DLD1 (cell line): Measurements from ENCODE around the gene KRTAP10-8.
"Not testable (repeated sequence)": the region's sequence is repeated elsewhere in the genome, so short reads cannot be mapped to it uniquely, and the experiment has no call there.

ENCODE experiments used
- in situ Hi-C: cut with HindIII; loops from 2 replicates; pipeline ENCODE4 v1.10.0; 2017; ENCODE audit warnings: low sequenced_read_pairs

KRTAP10-8 gene

DNA sequence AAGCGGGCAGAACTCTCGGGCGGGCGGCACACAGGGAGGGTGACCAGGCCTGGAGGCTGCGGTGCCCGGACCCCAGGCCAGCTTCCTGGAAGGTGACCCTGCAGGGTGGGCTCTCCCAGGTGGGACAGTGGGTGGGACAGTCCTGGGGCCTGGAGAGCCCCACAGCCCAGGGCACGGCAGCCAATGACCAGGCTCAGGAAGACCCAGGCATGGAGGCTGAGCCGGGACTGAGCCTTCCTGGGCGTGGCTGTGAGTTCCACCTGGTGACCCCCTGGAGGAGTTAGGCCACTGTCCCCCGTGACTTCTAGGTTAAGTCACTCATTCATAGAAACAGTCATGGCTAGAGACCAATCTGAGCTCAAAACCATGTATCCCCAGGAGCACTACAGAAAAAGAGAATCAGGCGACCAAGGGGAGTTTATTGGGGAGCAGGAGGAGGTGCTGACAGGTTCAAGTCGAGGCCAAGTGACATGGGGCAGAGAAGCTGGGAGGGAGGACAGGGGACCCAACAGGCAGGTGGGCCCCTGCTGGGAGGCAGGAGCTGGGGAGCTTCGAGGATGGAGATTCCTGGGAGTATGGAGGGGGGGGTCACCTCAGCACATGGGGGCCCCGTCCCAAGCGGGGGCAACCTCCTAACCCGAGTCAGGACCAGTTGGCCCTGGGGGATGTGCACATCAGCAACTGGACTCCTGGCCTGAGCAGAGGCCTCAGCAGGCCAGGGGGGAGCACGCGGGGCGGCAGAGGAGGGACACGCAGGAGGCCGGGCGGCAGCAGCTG is 32.6 kb upstream of the KRTAP10-8 start:
- in situ Hi-C loops = no loop called here

DNA sequence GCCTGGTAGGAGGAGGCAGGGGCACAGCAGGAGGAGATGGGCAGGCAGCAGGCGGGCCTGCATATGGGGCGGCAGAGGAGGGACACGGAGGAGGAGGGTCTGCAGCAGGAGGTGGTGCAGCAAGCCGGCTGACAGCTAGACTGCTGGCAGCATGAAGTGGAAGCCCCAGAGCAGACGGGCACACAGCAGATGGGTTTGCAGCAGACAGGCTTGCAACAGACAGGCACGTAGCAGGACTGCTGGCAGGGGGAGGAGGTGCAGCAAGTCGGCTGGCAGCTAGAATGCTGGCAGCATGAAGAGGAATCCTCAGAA is 32.1 kb upstream of the KRTAP10-8 start:
- in situ Hi-C loops = no loop called here

DNA sequence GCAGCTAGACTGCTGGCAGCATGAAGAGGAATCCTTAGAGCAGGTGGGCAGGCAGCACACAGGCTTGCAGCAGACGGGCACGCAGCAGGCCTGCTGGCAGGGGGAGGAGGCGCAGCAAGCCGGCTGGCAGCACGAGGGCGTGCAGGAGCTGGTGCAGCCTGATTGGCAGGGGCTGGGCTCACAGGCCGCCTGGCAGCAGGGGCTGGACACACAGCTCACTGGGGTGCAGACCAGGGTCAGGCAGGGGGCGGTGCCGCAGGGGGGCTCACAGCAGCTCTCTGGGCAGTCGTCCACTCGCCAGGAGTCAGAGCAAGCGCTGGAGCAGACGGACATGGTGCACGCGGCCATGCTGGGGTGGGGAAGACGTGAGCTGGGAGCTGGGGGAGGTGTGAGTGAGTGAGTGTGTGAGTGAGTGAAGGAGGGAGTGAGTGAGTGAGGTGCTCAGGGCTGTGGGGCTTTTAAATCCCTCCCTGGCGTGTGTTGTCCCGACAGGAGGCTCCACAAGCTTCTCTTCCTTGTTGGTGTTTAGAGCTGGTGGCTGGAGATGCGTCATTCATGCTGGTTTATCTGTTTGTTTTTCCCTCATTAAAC is 31.6 kb upstream of the KRTAP10-8 start, which contains the start of gene KRTAP10-5:
TSS of gene KRTAP10-5 (minus strand) at position 374 of the 591 bp plus-strand sequence. CDS start at position 348, 26 bp downstream.
- in situ Hi-C loops = not testable (repeated sequence)

DNA sequence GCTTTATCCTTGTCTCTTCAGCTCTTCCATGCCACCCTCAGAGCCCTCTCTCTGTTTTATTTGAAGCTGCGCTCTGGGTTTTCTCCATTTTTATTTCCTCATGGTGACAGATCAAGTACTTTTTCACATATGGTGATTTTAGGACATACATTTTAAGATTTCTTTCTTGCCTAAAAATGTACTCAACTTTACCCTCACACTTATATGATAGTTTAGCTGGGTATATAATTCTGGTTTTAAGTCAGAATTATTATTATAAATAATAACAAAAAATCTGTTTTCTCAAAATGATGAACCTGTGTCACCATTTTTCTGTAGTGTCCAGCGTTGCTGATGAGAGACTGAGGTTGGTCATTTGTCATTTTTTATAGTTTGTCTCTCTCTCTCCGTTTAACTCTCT is 30.7 kb upstream of the KRTAP10-8 start:
- in situ Hi-C loops = no loop called here

DNA sequence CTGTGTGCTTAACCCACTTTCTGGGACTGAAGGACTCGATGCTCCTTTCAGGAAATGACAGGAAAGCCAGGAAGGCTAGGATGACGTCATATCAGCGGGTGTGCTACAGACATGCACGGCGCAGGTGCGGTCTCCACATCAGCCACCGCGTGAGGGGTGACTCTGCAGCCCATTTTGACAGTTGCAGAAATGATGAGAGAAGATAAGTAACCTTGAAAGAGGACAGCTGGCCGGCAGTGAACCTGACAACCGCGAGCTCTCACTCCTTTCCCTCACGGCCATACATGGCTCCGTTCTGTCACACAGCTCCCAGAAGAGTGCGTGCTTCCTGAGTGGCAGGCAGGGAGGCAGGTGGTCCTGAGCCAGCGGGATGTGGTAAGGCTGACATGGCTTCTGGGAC is 29.8 kb upstream of the KRTAP10-8 start:
- in situ Hi-C loops = no loop called here

DNA sequence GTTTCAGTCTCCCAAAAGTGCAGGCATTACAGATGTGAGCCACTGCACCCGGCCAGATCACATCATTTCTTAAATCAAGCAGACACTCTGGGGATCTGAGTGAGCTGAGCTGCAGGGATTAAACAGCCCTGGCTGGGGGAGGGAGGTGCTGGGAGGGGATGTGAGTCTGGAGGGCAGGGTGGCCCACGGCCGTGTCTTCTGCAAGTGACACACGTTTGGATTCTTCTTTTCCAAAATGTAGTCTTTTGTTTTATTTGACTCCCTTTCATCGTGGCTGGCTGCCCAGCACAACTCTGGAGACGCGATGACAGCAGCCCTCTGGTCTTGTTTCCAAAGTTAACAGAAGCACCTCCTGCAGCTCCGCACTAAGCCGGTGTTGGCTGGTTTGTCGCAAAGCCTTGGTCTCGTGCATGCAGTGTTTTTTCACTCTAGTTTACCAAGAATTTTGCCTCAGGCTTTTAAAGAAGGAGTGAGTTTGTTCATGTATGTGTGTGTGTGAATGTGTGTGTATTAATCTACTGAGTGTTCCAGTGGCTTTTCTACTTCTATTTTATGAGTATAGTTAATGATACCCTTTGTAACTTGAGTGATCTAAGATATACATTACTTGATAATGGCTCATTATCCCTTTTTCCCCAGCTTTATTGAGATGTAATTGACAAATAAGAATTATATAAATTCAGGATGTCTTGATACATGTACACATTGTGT is 28.6 kb upstream of the KRTAP10-8 start:
- in situ Hi-C loops = no loop called here

DNA sequence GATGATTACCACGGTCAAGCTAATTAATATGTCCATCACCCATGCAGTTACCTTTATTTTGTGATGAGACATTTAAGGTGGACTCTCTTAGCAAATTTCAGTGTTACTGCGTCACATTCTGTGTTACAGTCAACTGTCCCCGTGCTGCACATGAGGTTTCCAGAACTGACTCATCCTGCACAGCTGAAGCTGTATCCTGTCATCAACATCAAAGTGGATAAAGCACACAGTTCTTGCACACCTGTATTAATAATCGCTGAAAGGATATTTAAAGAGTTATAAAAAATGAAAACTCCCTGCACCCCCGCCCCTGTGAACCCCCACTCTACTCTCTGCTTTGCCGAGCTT is 28.1 kb upstream of the KRTAP10-8 start:
- in situ Hi-C loops = no loop called here

DNA sequence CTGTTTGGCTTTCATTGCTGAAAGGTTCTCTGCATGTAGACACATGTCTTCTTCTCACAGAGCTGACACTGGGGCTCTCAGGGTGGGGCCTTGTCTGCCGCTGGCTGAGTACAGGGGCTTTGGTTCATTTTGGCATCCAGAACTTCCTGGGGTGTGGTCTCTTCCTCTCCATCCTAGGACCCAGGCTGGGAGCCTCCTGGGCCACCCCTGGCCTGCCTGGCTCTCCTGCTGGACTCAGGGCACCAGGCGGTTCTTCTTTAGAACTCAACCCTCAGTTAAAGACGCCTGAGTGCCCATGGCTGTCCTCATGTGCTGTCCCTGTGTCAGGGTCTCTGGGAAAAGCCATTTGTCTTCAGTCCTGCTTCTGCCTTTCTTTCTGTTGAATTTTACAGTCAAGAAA is 26.0 kb upstream of the KRTAP10-8 start:
- in situ Hi-C loops = no loop called here

DNA sequence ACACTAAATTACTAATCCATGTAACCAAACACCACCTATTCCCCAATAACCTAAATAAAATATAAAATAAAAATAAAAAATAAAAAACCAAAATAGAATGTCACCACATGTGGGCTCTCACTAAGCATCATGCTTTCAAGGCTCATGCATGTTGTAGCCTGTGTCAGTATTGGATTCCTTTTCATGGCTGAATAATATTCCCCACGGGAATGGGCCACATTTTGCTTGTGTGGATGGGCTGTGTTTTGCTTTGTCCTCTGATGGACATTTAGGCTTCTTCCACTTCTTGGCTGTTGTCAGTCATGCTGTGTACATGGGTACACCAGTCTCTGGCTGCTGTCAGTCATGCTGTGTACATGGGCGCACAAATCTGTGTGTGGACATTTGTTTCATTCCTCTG is 22.8 kb upstream of the KRTAP10-8 start:
- in situ Hi-C loops = no loop called here

DNA sequence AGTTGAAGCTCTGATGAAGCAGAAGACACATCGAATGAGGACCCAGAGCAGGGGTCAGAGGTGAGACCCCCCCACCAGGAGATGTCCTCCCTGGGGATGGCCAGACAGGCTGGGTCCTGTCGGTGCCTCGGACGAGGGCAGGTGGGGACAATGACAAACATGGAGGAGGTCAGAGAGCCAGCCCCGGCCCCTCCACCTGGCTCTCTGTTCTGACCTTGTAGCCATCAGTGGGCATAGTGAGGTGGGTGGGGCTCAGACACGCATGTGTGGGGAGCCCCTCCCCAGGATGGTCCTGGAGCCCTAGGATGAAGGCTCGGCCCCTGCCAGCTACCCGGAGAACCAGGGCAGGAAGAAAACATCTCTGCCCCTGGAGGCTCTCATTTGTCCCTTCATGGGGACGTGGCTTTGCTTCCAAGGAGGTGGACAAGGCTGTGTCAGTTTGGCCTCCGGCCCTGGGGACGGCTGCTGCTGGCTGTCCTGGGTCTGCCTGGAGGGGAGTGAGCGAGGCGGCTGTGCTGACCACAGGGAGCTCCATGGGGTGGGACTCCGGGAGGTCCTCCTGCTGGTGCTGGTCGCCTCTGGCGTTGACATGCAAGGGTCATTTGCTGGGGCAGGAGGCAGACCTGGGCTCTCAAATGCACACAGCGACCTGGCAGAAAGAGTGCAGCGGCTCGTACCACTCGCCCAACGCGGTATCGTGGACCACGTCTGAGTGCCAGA is 22.1 kb upstream of the KRTAP10-8 start:
- in situ Hi-C loops = no loop called here

DNA sequence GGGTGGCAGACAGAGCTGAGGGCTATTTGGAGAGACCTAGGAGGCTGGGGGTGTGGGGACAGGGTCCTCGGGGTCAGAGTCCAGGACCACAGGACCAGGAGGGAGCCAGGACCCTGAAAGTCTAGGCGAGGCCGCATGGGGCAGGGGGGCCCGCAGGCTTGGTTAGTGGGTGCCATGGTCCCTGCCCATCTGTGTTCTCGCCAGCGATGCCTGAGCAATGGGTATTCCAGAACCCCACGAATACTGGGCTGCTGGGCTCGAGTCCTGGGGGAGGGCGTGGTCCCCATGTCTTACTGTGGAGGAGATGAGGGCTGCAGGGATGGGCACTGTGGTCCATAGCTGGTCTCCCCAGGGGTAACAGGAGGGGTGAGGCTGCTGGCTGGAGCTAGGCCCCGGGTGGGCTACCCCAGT is 21.6 kb upstream of the KRTAP10-8 start:
- in situ Hi-C loops = no loop called here

DNA sequence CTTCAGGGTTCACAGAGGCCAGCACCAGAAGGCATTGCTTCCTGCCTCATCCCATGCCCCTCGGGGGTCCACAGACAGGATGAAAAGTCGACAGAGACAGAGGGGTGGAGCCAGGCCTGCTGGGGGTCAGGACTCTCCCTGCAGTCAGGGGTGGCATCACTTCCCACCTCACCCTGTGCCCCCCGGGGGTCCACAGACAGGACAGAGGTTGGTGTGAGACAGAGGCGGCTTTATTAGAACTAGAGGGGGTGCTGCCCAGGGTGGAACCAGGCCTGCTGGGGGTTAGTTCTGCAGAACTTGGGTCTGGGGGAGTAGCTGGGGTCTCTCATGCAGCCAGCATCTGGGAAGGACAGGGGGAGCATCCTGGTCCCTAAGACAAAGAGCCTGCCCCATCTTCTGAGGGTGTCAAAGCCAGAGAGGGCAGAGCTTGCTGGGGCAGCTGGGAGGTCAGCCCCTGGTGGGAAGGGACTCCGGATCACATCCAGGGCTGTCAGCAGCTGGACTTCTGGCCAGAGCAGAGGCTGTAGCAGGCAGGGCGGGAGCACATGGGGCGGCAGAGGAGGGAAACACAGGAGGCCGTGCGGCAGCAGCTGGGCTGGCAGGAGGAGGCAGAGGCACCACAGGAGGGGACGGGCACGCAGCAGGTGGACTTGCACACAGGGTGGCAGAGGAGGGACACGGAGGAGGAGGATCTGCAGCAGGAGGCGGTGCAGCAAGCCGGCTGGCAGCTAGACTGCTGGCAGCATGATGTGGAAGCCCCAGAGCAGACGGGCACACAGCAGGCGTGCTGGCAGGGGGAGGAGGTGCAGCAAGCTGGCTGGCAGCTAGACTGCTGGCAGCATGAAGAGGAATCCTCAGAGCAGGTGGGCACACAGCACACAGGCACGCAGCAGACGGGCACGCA is 20.7 kb upstream of the KRTAP10-8 start:
- in situ Hi-C loops = not testable (repeated sequence)

DNA sequence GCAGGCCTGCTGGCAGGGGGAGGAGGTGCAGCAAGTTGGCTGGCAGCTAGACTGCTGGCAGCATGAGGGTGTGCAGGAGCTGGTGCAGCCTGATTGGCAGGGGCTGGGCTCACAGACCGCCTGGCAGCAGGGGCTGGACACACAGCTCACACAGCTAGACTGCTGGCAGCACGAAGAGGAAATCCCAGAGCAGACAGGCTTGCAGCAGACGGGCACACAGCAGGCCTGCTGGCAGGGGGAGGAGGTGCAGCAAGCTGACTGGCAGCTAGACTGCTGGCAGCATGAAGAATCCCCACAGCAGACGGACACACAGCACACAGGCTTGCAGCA is 20.1 kb upstream of the KRTAP10-8 start:
- in situ Hi-C loops = not testable (repeated sequence)

DNA sequence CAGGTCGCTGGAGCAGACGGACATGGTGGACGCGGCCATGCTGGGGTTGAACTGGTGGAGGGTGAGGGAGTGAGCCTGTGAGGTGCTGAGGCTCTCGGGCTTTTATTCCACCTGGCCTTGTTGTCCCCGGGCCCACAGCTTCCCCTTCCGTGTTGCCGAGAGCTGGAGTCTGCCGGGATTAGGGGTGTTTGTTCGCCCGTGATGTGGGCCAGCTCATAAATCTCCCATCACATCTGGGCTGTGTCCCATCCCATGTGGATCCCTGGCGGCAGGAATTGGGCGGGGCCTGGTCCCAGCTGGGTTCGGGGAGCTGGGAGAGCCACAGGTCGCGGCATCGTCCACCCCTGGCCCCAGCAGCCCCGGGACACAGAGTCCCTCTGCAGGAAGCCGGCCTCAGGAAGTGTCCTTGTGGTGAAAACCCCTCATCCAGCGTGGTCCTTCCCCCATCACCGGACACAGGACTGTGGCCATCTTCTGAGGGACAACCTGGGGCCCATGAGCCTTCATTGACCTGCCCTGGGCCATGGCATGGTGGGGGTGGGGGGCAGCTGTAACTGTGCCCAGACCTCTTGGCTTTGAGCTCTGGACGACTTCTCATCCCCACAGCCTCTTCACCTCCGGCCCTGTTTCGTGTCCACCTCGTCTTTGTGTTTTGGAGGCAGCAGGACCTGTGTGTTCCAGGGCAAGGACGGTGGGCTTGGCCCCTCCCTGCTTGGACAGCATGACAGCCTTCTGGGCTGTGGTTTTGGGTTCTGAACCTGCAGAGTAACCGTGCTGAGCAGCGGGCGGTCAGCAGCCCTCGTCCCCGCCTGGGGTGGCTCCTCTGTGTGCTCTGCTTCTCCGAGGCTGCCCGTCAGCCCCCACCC is 19.2 kb upstream of the KRTAP10-8 start, which contains the start of gene KRTAP10-6:
TSS of gene KRTAP10-6 (minus strand) at position 60 of the 866 bp plus-strand sequence. CDS start at position 39, 21 bp downstream.
- in situ Hi-C loops = no loop called here

DNA sequence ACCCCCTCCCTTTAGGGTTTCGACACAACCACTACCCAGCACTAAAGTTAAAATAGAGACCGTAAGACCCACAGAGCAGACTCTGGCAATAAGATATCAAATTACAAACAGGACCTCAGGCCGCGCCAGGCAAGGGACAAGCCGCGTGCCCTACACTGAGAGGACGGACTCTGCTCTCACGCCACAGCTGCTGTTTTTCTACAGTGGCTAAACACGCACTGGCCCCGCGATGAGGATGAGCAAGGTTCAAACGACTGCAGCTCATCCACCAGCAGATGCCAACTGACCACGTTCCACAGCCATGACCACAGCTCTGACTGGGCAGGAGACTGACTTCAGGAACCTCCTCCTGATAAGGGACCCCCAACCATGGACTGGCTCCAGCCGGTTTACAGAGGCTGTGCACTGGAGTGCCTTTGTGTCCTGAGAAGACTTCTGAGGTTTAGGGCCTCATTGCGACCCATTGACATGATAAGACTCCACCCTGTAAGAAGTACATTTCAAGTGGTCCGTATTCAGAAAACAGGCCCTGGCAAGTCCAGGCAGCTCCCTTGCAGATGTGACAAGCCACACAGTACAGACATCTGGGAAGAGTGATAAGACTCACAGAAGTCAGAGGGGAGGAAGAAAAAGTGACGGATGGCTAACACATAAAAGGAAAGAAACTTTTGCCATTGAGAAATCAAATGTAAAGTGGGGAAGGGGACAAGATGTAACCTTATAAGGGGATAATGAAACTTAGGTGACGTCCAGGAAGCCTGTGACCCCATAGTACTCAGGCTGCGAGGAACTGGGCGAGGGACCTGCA is 18.1 kb upstream of the KRTAP10-8 start:
- in situ Hi-C loops = no loop called here

DNA sequence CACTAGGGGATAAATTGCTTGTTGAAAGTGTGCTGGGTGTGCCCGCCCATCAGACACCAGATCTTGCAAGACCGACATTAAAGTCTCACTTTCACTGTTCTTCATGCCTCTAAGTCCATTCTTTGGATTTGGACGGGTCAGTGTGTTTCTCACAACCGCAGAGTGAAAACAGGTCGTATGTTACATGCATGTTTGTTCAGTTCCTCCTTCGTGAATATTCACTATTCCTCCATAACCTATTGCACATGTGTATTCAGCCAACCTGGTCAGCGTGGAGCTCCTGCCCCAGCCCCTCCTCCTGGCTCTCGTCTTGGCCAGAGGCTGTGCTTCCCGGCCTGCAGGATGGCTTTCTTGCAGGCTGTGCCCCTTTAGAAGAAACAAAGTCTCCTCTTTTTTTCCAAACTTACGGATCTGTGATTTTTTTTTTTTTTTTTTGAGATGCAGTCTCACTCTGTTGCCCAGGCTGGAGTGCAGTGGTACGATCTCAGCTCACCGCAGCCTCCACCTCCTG is 17.4 kb upstream of the KRTAP10-8 start:
- in situ Hi-C loops = no loop called here

DNA sequence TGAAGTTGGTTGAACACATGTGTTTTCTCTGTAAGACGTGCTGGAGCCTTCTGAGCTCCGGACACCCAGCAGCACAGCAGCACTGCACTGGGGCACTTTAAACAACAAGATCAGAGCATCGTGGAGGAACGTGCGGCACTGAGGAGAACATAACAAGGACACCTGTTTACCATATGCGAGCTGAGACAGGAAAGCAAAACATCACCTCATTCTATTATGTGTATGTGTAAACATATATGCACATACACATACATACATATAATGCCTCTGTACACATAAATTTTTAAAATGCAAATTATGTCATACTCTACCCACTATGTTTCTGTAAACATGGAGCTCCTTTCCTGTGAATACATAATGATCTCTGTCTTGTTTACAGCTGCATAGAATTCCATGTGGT is 16.4 kb upstream of the KRTAP10-8 start:
- in situ Hi-C loops = no loop called here

DNA sequence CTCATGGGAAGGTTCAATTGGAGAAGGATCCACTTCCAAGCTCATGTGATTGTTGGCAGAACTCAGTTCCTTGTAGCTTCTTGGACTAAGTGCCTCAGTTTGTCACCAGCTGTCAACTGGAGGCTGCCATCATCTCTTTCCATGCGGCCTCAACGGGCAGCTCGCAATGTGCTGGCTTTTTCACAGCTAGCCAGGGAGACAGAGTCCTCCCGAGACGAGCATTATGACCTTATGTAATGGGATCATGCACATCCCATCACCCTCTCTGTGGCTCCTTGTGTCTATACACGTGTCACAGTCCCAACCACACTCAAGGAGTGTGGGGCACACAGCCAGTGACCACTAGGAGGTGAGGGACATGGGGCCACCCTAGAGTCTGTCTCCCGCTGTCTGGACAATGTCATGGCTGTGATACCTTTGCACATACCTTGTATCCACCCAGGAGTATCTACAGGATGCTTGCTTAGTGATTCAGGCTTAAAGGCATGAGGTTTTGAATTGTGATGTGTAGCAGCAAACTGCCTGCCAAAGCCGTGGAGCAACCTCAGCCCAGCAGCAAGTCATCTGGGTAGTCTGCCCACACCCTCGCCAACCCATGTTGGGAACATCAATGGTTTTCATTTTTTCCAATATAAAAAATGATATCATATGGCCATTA is 15.7 kb upstream of the KRTAP10-8 start:
- in situ Hi-C loops = no loop called here
